Vagina (tissue), 2 donors: Measurements from ENCODE around the gene ITGA6. TPM values are rescaled to one million over a fixed set of nuclear protein-coding genes. Genes with fewer than 3 reads are reported as not detected.

Experiments used
- DNase-seq, 2 donors: peaks; one replicate each; pipeline ENCODE4 v3.0.0-alpha.2; 2017; ENCODE audit errors: extremely low spot score in 2 of 2
- H3K27ac ChIP-seq: fragments of 200-600 bp; sonication (generic); one replicate; pipeline ENCODE4 v1.5.1; 2019
- H3K27me3 ChIP-seq: fragments of 200-600 bp; sonication (generic); one replicate; pipeline ENCODE4 v1.5.1; 2019
- H3K36me3 ChIP-seq, 2 donors: fragments of 200-600 bp; sonication (generic); one replicate each; pipeline ENCODE4 v1.5.1; 2017 to 2019
- H3K4me1 ChIP-seq: fragments of 200-600 bp; sonication (generic); one replicate; pipeline ENCODE4 v1.5.1; 2019
- H3K4me3 ChIP-seq, 2 donors: fragments of 200-600 bp; sonication (generic); 1 replicate in 1 of 2; 2 replicates in 1 of 2; pipeline ENCODE4 v1.5.1; 2016 to 2019
- H3K9me3 ChIP-seq: fragments of 200-600 bp; sonication (generic); one replicate; pipeline ENCODE4 v1.5.1; 2019
- POLR2A ChIP-seq, 2 donors: fragments of 450-650 bp; IDR thresholded peaks; one replicate each; pipeline ENCODE4 v1.6.1; 2017; ENCODE audit warnings: antibody characterized with exemption in 2 of 2, mild to moderate bottlenecking in 2 of 2, moderate library complexity in 2 of 2
- POLR2AphosphoS5 ChIP-seq, 2 donors: sonication (generic); formaldehyde crosslinking; IDR thresholded peaks; one replicate each; pipeline ENCODE4 v1.9.0; 2017; ENCODE audit warnings: antibody characterized with exemption in 2 of 2, mild to moderate bottlenecking in 2 of 2, low read depth in 1 of 2; ENCODE audit not compliant: insufficient read depth in 1 of 2
- intact Hi-C: fragments of 100-400 bp; cut with DNase I; formaldehyde crosslinking; loops from one replicate; pipeline ENCODE4 v1.15.1; 2023
- total RNA-seq: library from RNA; depleted of rRNA; stranded (reverse); fragments of >200 nt; gene quantifications from one replicate; pipeline ENCODE4 v1.2.3, GENCODE V29; 2016
- TF ChIP-seq, protein P1 (sequence below), 3 experiments: fragments of 450-650 bp in 2 of 3; fragments of 200-600 bp in 1 of 3; sonication (generic) in 1 of 3; IDR thresholded peaks; one replicate each; pipeline ENCODE4 v1.5.1; 2017 to 2019; ENCODE audit warnings: antibody characterized with exemption in 3 of 3, mild to moderate bottlenecking in 2 of 3, moderate library complexity in 2 of 3

ITGA6 gene
- total RNA-seq, 1 donor from 2014 or later = 82.3 TPM

DNA sequence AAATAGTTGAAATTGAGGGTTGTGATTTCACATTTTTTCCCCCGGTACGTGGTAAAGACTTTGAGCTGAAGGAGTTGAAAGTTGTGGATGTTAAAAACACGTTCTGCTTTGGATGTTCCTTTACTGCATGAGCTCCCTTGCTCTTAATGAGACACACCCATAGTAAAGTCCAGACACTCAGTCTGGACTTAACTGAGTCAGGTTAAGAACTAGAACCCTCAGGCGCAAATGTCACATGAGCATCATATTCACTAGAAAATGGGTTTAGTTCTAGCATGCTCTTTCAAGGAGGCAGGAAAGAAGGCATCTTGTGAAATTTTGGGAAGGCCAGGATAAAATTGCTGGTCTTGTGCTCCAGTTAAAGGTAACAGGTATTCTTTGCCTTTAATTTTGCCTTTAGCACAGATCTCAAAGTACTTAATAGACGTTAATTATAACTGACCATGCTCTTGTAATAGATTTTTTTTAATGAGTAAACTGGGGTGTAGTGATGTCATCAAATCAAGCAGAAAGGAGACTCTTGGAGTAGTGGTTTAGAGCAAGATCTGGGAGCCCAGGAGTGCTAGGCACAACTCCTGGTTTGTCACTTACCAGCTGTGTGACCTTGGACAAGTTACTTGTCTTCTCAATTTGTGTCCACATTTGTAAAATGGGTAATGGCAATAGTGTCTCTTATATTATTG is 20.6 kb downstream of the ITGA6 start:
- Histone ChIP-seq H3K9me3 (no peaks in the 10 kb centered on the region), H3K36me3 (no peaks in the 10 kb centered on the region), H3K4me3 (no peak overlapping the region), H3K4me1 (peaks cover 9% of the 10 kb centered on the region), H3K27me3 (no peaks in the 10 kb centered on the region), H3K27ac (peak overlapping the region; percentile 13)
- TF ChIP-seq POLR2AphosphoS5 (IDR thresholded peaks at IDR 0.05; ENCODE audit: insufficient read depth in 1 of 2, low read depth in 1 of 2) = no peak
- TF ChIP-seq POLR2A (IDR thresholded peaks at IDR 0.05) = no peak
- TF ChIP-seq, protein P1, sequence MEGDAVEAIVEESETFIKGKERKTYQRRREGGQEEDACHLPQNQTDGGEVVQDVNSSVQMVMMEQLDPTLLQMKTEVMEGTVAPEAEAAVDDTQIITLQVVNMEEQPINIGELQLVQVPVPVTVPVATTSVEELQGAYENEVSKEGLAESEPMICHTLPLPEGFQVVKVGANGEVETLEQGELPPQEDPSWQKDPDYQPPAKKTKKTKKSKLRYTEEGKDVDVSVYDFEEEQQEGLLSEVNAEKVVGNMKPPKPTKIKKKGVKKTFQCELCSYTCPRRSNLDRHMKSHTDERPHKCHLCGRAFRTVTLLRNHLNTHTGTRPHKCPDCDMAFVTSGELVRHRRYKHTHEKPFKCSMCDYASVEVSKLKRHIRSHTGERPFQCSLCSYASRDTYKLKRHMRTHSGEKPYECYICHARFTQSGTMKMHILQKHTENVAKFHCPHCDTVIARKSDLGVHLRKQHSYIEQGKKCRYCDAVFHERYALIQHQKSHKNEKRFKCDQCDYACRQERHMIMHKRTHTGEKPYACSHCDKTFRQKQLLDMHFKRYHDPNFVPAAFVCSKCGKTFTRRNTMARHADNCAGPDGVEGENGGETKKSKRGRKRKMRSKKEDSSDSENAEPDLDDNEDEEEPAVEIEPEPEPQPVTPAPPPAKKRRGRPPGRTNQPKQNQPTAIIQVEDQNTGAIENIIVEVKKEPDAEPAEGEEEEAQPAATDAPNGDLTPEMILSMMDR (IDR thresholded peaks at IDR 0.05) = no peak
- peak in 1 of 2 donors; percentile 29 for DNase-seq
- intact Hi-C loops = no loop called here

DNA sequence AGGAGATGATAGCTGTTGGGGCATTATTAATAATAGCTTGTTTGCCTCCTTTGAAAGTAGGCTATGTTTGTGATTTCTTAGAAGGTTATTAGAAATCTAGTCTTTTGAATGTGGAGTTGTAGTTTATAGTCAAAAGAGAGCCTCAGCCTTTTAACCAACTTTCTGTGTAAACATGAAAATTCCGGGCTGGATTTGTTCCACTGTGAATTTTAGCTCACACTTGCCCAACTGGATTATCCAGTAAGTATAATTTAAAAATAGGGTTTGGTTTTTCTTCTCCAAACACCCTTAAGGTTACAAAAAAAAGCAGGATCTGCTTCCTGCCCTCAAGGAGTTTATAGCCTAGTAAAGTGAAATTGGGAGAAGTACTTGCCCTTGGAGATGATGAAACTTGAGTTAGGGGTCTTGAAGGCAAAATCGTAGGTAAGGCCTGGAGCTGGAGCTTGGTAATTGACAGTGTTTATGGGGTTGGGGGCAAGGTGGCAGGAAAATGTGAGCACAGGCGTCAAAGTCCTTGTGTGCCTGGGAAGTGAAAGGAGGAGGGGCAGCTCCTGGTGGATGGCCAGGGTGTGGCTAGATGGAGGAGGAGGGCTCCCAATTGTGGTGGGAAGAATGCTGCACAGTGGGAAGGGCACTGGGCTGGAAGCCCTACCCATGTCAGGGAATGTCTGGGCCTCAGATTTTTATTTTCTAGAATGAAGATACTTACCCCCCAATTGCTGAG is 21.3 kb downstream of the ITGA6 start:
- Histone ChIP-seq H3K4me1 (peaks cover 6% of the 10 kb centered on the region), H3K27me3 (no peaks in the 10 kb centered on the region), H3K27ac (peak overlapping the region; percentile 13), H3K9me3 (no peaks in the 10 kb centered on the region), H3K36me3 (no peaks in the 10 kb centered on the region), H3K4me3 (no peak overlapping the region)
- TF ChIP-seq, protein P1 (IDR thresholded peaks at IDR 0.05) = no peak
- TF ChIP-seq POLR2AphosphoS5 (IDR thresholded peaks at IDR 0.05; ENCODE audit: insufficient read depth in 1 of 2, low read depth in 1 of 2) (no peak), POLR2A (IDR thresholded peaks at IDR 0.05) (no peak)
- peak in 1 of 2 donors; percentile 58 for DNase-seq
- intact Hi-C loops = no loop called here

DNA sequence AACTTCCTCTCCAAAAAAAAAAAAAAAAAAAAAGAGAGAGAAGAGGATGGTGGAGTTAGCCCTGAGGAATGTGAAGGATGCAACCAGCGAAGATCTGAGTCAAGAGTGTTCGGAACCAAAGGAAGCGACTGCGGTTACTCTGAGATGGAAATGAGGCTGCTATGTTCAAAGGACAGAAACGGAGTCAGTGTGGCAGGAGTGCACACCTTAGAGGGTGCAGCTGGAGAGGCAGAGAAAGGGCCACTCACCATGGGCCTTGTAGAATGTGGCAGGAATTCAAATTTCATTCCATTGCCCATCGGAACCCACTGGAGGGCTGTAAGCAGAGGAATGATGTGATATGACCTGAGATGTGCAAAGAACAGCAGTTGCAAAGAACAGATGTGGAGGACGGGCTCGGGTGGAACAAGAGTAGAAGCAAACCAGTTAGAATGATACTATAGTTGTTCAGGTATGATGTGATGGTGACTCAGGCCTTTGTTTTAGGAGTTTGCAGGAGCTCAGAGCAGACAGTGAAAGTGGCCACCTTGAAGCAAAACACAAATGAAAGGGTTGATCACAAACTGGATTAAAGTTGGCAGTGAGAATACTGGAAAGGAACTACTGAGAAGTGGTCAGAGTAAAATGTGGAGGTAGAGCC is 22.6 kb downstream of the ITGA6 start:
- H3K4me3 ChIP-seq = no peak overlapping the region
- H3K4me1 ChIP-seq = peaks cover 15% of the 10 kb centered on the region
- no peaks in the 10 kb centered on the region for H3K27me3 ChIP-seq
- no peaks in the 10 kb centered on the region for H3K36me3 ChIP-seq
- H3K9me3 ChIP-seq = no peaks in the 10 kb centered on the region
- intact Hi-C loops = no loop called here
- TF ChIP-seq, protein P1 (IDR thresholded peaks at IDR 0.05) = no peak
- TF ChIP-seq POLR2A (IDR thresholded peaks at IDR 0.05) (no peak), POLR2AphosphoS5 (IDR thresholded peaks at IDR 0.05; ENCODE audit: insufficient read depth in 1 of 2, low read depth in 1 of 2) (no peak)
- peak in 1 of 2 donors; percentile 44 for DNase-seq
- no peak overlapping the region for H3K27ac ChIP-seq

DNA sequence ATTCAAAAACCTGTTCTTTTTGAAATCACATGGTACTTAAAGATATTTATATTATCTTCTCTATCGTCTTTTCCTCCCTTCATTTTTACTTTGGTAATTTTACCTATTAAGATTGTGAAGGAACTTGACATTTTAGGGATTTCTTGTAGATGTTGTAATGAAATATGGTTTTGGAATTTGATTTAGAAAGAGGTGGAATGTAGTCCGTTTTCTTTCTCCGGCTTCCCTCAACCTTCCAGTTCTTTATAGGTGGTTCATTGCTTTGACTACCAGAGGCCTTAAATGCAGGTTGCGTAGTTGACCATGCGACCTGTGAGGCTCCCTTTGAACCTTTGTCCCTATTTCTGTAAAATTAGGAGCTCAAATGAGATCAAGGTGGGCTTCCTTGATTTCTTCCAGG is 24.5 kb downstream of the ITGA6 start:
- no peak overlapping the region for H3K27ac ChIP-seq

More for the DNA sequence above, 24.5 kb downstream of the ITGA6 start:
- no peak overlapping the region for H3K4me3 ChIP-seq
- peaks cover 21% of the 10 kb centered on the region for H3K4me1 ChIP-seq
- H3K36me3 ChIP-seq = no peaks in the 10 kb centered on the region
- H3K27me3 ChIP-seq = no peaks in the 10 kb centered on the region
- TF ChIP-seq POLR2AphosphoS5 (IDR thresholded peaks at IDR 0.05; ENCODE audit: insufficient read depth in 1 of 2, low read depth in 1 of 2) (no peak), POLR2A (IDR thresholded peaks at IDR 0.05) (no peak)
- TF ChIP-seq, protein P1 (IDR thresholded peaks at IDR 0.05) = no peak
- intact Hi-C loops = no loop called here
- no peaks in the 10 kb centered on the region for H3K9me3 ChIP-seq
- DNase-seq = no peak
